HepG2 (cell line): ENCODE results near the gene CCDC116. TPM values are rescaled to one million over a fixed set of nuclear protein-coding genes. Genes with fewer than 3 reads are reported as not detected.

Experiments
- ATAC-seq: fragments of 200-7000 bp; cut with Tn5 transposase; 3 replicates; pipeline ENCODE4 v1.9.1; 2020; ENCODE audit warnings: mild to moderate bottlenecking, moderate library complexity
- BruUV-seq: library from RNA; stranded (reverse); fragments of 400-500 nt; replicated peaks from 2 replicates; lab custom pipeline; 2021; lab: Mats Ljungman, UMichigan
- CTCF ChIA-PET: fragments of 300-600 bp; formaldehyde crosslinking; extraction: SDS; loops from one replicate; lab custom pipeline; 2021; ENCODE audit warnings: low total read pairs, inconsistent platforms, low intra/inter-chr PET ratio; lab: Yijun Ruan, JAX
- POLR2A ChIA-PET: fragments of 350-600 bp; sonication (Branson Sonifier 250); formaldehyde crosslinking; loops from one replicate; lab custom pipeline; 2020; ENCODE audit warnings: antibody characterized with exemption, inconsistent platforms; lab: Yijun Ruan, JAX
- DNase-seq: peaks from one replicate; pipeline ENCODE4 v3.0.0-alpha.2; 2015; ENCODE audit warnings: low spot score
- FAIRE-seq: peaks from 3 replicates; lab custom pipeline; 2011; peaks lifted over from hg19 to GRCh38; lab: Jason Lieb, UNC
- H2AFZ ChIP-seq: one replicate; pipeline ENCODE4 v1.6.1; 2011; ENCODE audit warnings: low read length, inconsistent platforms
- H3K27ac ChIP-seq: fragments of 300-600 bp; 3 replicates; pipeline ENCODE4 v1.8.0; 2011; ENCODE audit warnings: mixed run types, mild to moderate bottlenecking, mixed read lengths, low read length, inconsistent platforms; ENCODE audit not compliant: insufficient read depth; ENCODE audit errors: extremely low read length
- H3K27me3 ChIP-seq, 2 experiments: fragments of 200-600 bp in 1 of 2; 2 replicates in 1 of 2; 3 replicates in 1 of 2; pipeline versions ENCODE4 v1.6.0 to v1.8.0; 2011; ENCODE audit warnings: low read length in 2 of 2, mild to moderate bottlenecking in 2 of 2, moderate library complexity in 2 of 2, inconsistent platforms in 1 of 2; ENCODE audit not compliant: insufficient read depth in 2 of 2, control insufficient read depth in 1 of 2
- H3K36me3 ChIP-seq, 2 experiments: fragments of 200-600 bp in 1 of 2; replicated peaks in 1 of 2; 2 replicates in 1 of 2; 3 replicates in 1 of 2; pipeline versions ENCODE4 v1.5.1 to v1.8.0; 2011; ENCODE audit warnings: low read length in 2 of 2, inconsistent platforms in 1 of 2; ENCODE audit not compliant: insufficient read depth in 2 of 2, control insufficient read depth in 1 of 2
- H3K4me1 ChIP-seq: 2 replicates; pipeline ENCODE4 v1.5.1; 2012; ENCODE audit warnings: low read length, inconsistent platforms; ENCODE audit not compliant: insufficient read depth
- H3K4me2 ChIP-seq: 2 replicates; pipeline ENCODE4 v1.6.0; 2011; ENCODE audit warnings: low read depth, low read length, inconsistent platforms
- H3K4me3 ChIP-seq, 3 experiments: fragments of 200-600 bp in 1 of 3; sonication (generic), shearing (Covaris generic) in 1 of 3; replicated peaks in 1 of 3; 2 replicates each; pipeline ENCODE4 v1.5.1; 2011 to 2016; ENCODE audit warnings: low read length in 3 of 3, inconsistent platforms in 2 of 3, low read depth in 2 of 3, mild to moderate bottlenecking in 2 of 3, control low read depth in 1 of 3, mixed read lengths in 1 of 3; ENCODE audit not compliant: insufficient read depth in 1 of 3
- H3K79me2 ChIP-seq: one replicate; pipeline ENCODE4 v1.6.1; 2011; ENCODE audit warnings: low read length, inconsistent platforms; ENCODE audit not compliant: insufficient read depth
- H3K9ac ChIP-seq: 2 replicates; pipeline ENCODE4 v1.6.0; 2011; ENCODE audit warnings: mild to moderate bottlenecking, low read depth, low read length, inconsistent platforms; ENCODE audit not compliant: insufficient read depth
- H3K9me3 ChIP-seq: 2 replicates; pipeline ENCODE4 v1.5.1; 2012; ENCODE audit warnings: mild to moderate bottlenecking, low read length
- H4K20me1 ChIP-seq: 2 replicates; pipeline ENCODE4 v1.6.0; 2011; ENCODE audit warnings: inconsistent platforms, mild to moderate bottlenecking, low read length, moderate library complexity; ENCODE audit not compliant: insufficient read depth
- CBFB ChIP-seq: sonication (generic); formaldehyde crosslinking; IDR thresholded peaks from 2 replicates; pipeline ENCODE4 v1.4.0; 2020; ENCODE audit warnings: missing genetic modification reagents
- SP4 ChIP-seq: sonication (generic); formaldehyde crosslinking; IDR thresholded peaks from 2 replicates; pipeline ENCODE4 v1.8.1; 2023; ENCODE audit warnings: mild to moderate bottlenecking, missing genetic modification reagents
- TAF15 ChIP-seq: fragments of 200-400 bp; formaldehyde crosslinking; IDR thresholded peaks from one replicate; pipeline ENCODE4 v1.6.1; 2018; ENCODE audit warnings: mild to moderate bottlenecking, low read depth, low read length; ENCODE audit not compliant: poor library complexity, severe bottlenecking
- ZBTB3 ChIP-seq: sonication (generic); formaldehyde crosslinking; IDR thresholded peaks from 2 replicates; pipeline ENCODE4 v1.4.0; 2020; ENCODE audit warnings: low read depth, mild to moderate bottlenecking, moderate library complexity, missing genetic modification reagents, borderline replicate concordance
- ZNF354B ChIP-seq: sonication (generic); formaldehyde crosslinking; IDR thresholded peaks from 2 replicates; pipeline ENCODE4 v1.8.0; 2022; ENCODE audit warnings: mild to moderate bottlenecking, missing genetic modification reagents
- ZNF562 ChIP-seq: sonication (generic); formaldehyde crosslinking; IDR thresholded peaks from 2 replicates; pipeline ENCODE4 v1.8.0; 2022; ENCODE audit warnings: missing genetic modification reagents, borderline replicate concordance
- ZNF768 ChIP-seq: sonication (generic); formaldehyde crosslinking; IDR thresholded peaks from 2 replicates; pipeline ENCODE4 v1.4.0; 2020; ENCODE audit warnings: missing genetic modification reagents
- ZNF772 ChIP-seq: sonication (generic); formaldehyde crosslinking; IDR thresholded peaks from 2 replicates; pipeline ENCODE4 v1.5.0; 2020; ENCODE audit warnings: mild to moderate bottlenecking, missing genetic modification reagents
- WGBS: methylation state at CpG from one replicate; pipeline ENCODE4 v1.1.6; 2017; ENCODE audit warnings: low lambda C conversion rate; 5-methylcytosine and 5-hydroxymethylcytosine counted together
- in situ Hi-C: cut with HindIII; loops from 2 replicates; pipeline ENCODE4 v1.10.0; 2017; ENCODE audit warnings: low pct_unique_long_range_greater_than_20kb; ENCODE audit not compliant: extremely low pct_ligation_motif_present
- intact Hi-C: fragments of 100-400 bp; cut with micrococcal nuclease; formaldehyde crosslinking; loops from one replicate; pipeline ENCODE4 v1.10.0; 2022; ENCODE audit not compliant: unreplicated experiment
- polyA plus RNA-seq, 8 experiments: library from polyadenylated mRNA; depleted of rRNA in 3 of 8; stranded (reverse) in 7 of 8; unstranded in 1 of 8; fragments of >200 nt; fragmentation: Illumina TruSeq in 4 of 8; extraction: Trizol in 4 of 8; gene quantifications; 2 replicates each; pipeline versions ENCODE4 v1.2.1 to v1.2.3, GENCODE V29; 2011 to 2016; ENCODE audit warnings: low read depth in 4 of 8, missing spikeins in 1 of 8, mixed read lengths in 1 of 8; ENCODE audit not compliant: insufficient read depth in 1 of 8
- total RNA-seq, 5 experiments: library from RNA; depleted of rRNA; stranded (reverse); fragments of >200 nt; fragmentation: Illumina TruSeq; extraction: Trizol; gene quantifications; 2 replicates each; pipeline ENCODE4 v1.2.3, GENCODE V29; 2016; ENCODE audit warnings: low read depth in 1 of 5
- TF ChIP-seq, protein P1 (sequence below): sonication (generic); formaldehyde crosslinking; IDR thresholded peaks from 2 replicates; pipeline ENCODE4 v1.5.1; 2020; ENCODE audit warnings: mild to moderate bottlenecking, missing genetic modification reagents
- TF ChIP-seq, protein P2 (sequence below): sonication (generic); formaldehyde crosslinking; IDR thresholded peaks from 2 replicates; pipeline ENCODE4 v1.5.1; 2020; ENCODE audit warnings: missing genetic modification reagents, mild to moderate bottlenecking, borderline replicate concordance

The CCDC116 gene
- total and polyA plus RNA-seq, 2 of the 13 experiments (the other 11 are each of a cell fraction or from before 2014, with no cell fraction given), result 0.15 to 0.33 TPM

DNA sequence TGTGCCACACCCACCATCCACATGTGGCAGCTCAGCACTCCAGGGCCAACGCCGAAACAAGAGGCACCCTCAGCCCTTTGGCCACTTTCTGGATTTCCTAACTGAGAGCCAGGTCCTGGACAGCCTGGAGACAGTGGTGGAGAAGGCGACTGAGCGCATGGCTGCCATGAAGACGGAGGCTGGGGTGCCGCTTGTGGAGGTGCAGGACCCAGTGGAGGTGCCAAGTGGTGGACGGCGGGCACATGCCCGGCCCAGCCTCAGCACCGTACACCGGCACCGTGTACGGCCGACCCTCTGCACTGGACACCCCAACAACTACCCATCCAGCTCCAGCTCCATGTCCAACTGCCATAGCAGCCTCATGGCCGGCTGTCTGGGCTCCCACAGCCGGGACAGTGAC is 1.5 kb downstream of the CCDC116 start:
- 80% methylated on average over 2 of the region's 16 CpGs for WGBS
- POLR2A ChIA-PET, result no interaction called here

More for the DNA sequence above, 1.5 kb downstream of the CCDC116 start:
- Histone ChIP-seq H3K4me2 (no peak overlapping the region), H3K9me3 (no peaks in the 10 kb centered on the region), H3K79me2 (peaks cover 8% of the 10 kb centered on the region), H2AFZ (no peak overlapping the region), H3K4me3 (no peak overlapping the region), H3K27ac (no peak overlapping the region), H3K4me1 (peaks cover 60% of the 10 kb centered on the region), H4K20me1 (no peaks in the 10 kb centered on the region), H3K9ac (no peak overlapping the region), H3K27me3 (peaks cover 0 to 4% of the 10 kb centered on the region in 2 experiments; a peak in 2 of 5 replicates), H3K36me3 (no peaks in the 10 kb centered on the region)
- no TSS peak for BruUV-seq
- CTCF ChIA-PET, result no interaction called here
- in situ Hi-C loops, result no loop called here
- intact Hi-C loops, result no loop called here
- ATAC-seq (no peak), DNase-seq (no peak), FAIRE-seq (no peak)
- TF ChIP-seq, protein P1, sequence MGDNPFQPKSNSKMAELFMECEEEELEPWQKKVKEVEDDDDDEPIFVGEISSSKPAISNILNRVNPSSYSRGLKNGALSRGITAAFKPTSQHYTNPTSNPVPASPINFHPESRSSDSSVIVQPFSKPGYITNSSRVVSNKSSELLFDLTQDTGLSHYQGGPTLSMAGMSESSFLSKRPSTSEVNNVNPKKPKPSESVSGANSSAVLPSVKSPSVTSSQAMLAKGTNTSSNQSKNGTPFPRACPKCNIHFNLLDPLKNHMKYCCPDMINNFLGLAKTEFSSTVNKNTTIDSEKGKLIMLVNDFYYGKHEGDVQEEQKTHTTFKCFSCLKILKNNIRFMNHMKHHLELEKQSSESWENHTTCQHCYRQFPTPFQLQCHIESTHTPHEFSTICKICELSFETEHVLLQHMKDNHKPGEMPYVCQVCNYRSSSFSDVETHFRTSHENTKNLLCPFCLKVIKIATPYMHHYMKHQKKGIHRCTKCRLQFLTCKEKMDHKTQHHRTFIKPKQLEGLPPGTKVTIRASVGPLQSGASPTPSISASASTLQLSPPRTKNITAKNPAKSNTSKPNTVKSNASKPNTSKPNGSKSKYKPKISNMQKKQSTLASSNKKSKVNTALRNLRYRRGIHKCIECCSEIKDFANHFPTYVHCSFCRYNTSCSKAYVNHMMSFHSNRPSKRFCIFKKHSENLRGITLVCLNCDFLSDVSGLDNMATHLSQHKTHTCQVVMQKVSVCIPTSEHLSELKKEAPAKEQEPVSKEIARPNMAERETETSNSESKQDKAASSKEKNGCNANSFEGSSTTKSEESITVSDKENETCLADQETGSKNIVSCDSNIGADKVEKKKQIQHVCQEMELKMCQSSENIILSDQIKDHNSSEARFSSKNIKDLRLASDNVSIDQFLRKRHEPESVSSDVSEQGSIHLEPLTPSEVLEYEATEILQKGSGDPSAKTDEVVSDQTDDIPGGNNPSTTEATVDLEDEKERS (CRISPR knock-in tag), result no peak
- TF ChIP-seq TAF15 (no peak), ZNF768 (CRISPR knock-in tag) (no peak), ZNF772 (CRISPR knock-in tag) (no peak), CBFB (no peak), ZNF562 (CRISPR knock-in tag) (no peak), ZNF354B (CRISPR knock-in tag) (no peak), SP4 (CRISPR knock-in tag) (no peak), ZBTB3 (CRISPR knock-in tag) (no peak)
- TF ChIP-seq, protein P2, sequence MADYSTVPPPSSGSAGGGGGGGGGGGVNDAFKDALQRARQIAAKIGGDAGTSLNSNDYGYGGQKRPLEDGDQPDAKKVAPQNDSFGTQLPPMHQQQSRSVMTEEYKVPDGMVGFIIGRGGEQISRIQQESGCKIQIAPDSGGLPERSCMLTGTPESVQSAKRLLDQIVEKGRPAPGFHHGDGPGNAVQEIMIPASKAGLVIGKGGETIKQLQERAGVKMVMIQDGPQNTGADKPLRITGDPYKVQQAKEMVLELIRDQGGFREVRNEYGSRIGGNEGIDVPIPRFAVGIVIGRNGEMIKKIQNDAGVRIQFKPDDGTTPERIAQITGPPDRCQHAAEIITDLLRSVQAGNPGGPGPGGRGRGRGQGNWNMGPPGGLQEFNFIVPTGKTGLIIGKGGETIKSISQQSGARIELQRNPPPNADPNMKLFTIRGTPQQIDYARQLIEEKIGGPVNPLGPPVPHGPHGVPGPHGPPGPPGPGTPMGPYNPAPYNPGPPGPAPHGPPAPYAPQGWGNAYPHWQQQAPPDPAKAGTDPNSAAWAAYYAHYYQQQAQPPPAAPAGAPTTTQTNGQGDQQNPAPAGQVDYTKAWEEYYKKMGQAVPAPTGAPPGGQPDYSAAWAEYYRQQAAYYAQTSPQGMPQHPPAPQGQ (CRISPR knock-in tag), result no peak
